Loucy (cell line): Measurements from ENCODE around the gene LAMA5.

Experiments
- EZH2phosphoT487 ChIP-seq: fragments of 200-600 bp; IDR thresholded peaks from 2 replicates; pipeline ENCODE4 v1.6.1; 2018; ENCODE audit warnings: antibody characterized with exemption, mild to moderate bottlenecking, moderate library complexity, borderline replicate concordance
- TF ChIP-seq, protein P1 (sequence below): fragments of 200-600 bp; sonication (generic); conservative IDR thresholded peaks from 2 replicates; pipeline ENCODE4 v1.5.1; 2014; ENCODE audit warnings: mild to moderate bottlenecking, antibody characterized with exemption, low read length

DNA sequence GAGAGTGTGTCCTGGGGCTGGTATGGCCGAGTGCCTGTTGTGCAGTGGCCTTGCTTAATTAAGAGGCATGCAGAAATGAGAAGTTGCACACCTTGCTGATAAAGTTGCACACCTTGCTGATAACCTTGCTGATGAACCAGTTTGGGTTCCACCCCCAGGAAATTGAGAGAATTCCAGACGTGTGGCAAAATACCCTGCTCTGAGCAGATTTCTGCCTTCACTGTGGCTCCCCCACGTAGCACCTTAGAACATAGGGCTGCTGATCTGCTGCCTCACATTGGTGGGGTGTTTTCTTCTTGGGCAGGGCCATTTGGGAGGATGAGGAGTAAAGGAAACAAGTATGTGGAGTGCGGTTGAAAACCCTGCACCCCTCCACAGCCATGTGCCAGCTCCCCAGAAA lies 86.8 kb downstream of the LAMA5 start:
- TF ChIP-seq, protein P1, sequence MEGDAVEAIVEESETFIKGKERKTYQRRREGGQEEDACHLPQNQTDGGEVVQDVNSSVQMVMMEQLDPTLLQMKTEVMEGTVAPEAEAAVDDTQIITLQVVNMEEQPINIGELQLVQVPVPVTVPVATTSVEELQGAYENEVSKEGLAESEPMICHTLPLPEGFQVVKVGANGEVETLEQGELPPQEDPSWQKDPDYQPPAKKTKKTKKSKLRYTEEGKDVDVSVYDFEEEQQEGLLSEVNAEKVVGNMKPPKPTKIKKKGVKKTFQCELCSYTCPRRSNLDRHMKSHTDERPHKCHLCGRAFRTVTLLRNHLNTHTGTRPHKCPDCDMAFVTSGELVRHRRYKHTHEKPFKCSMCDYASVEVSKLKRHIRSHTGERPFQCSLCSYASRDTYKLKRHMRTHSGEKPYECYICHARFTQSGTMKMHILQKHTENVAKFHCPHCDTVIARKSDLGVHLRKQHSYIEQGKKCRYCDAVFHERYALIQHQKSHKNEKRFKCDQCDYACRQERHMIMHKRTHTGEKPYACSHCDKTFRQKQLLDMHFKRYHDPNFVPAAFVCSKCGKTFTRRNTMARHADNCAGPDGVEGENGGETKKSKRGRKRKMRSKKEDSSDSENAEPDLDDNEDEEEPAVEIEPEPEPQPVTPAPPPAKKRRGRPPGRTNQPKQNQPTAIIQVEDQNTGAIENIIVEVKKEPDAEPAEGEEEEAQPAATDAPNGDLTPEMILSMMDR, result no peak
- TF ChIP-seq EZH2phosphoT487, result no peak
